DND-41 (cell line): ENCODE data around the gene KY.

Source experiments
- ATAC-seq: fragments of 200-7000 bp; cut with Tn5 transposase; 3 replicates; pipeline ENCODE4 v1.9.1; 2021; ENCODE audit warnings: low read depth; ENCODE audit not compliant: insufficient read depth
- DNase-seq: peaks from one replicate; pipeline ENCODE4 v3.0.0-alpha.2; 2020
- H2AFZ ChIP-seq: 2 replicates; pipeline ENCODE4 v1.6.0; 2012; ENCODE audit warnings: low read depth, low read length
- H3K27ac ChIP-seq: 2 replicates; pipeline ENCODE4 v1.5.1; 2012; ENCODE audit warnings: low read length, inconsistent platforms
- H3K27me3 ChIP-seq: fragments of 200-600 bp; sonication (generic); 2 replicates; pipeline ENCODE4 v1.6.0; 2012; ENCODE audit warnings: low read length, mild to moderate bottlenecking, inconsistent platforms; ENCODE audit not compliant: insufficient read depth, poor library complexity
- H3K36me3 ChIP-seq: 2 replicates; pipeline ENCODE4 v1.5.1; 2012; ENCODE audit warnings: low read length, inconsistent platforms; ENCODE audit not compliant: insufficient read depth
- H3K4me1 ChIP-seq: 2 replicates; pipeline ENCODE4 v1.5.1; 2012; ENCODE audit warnings: mild to moderate bottlenecking, low read length; ENCODE audit not compliant: insufficient read depth
- H3K4me2 ChIP-seq: 2 replicates; pipeline ENCODE4 v1.6.0; 2012; ENCODE audit warnings: mild to moderate bottlenecking, moderate library complexity, low read length, inconsistent platforms; ENCODE audit not compliant: insufficient read depth
- H3K4me3 ChIP-seq, 2 experiments: fragments of 200-600 bp in 1 of 2; shearing (Covaris generic) in 1 of 2; 2 replicates each; pipeline ENCODE4 v1.5.1; 2012 to 2016; ENCODE audit warnings: inconsistent platforms in 2 of 2, low read length in 2 of 2, mild to moderate bottlenecking in 2 of 2, low read depth in 1 of 2, moderate library complexity in 1 of 2
- H3K79me2 ChIP-seq: 2 replicates; pipeline ENCODE4 v1.6.0; 2012; ENCODE audit warnings: low read length, inconsistent platforms; ENCODE audit not compliant: insufficient read depth
- H3K9ac ChIP-seq: 2 replicates; pipeline ENCODE4 v1.6.0; 2012; ENCODE audit warnings: low read depth, mild to moderate bottlenecking, inconsistent platforms, low read length, moderate library complexity
- H3K9me3 ChIP-seq: 2 replicates; pipeline ENCODE4 v1.5.1; 2012; ENCODE audit warnings: low read length, moderate library complexity, mild to moderate bottlenecking, inconsistent platforms; ENCODE audit not compliant: insufficient read depth, severe bottlenecking
- H4K20me1 ChIP-seq: 2 replicates; pipeline ENCODE4 v1.6.0; 2012; ENCODE audit warnings: low read length; ENCODE audit not compliant: insufficient read depth
- EZH2 ChIP-seq: IDR thresholded peaks from 3 replicates; pipeline ENCODE4 v1.6.1; 2012; ENCODE audit warnings: borderline replicate concordance, low read depth, mild to moderate bottlenecking, moderate library complexity, low read length, inconsistent platforms; ENCODE audit not compliant: severe bottlenecking
- TF ChIP-seq, protein P1 (sequence below): IDR thresholded peaks from 2 replicates; pipeline ENCODE4 v1.5.1; 2012; ENCODE audit warnings: borderline replicate concordance, low read length, moderate library complexity, mild to moderate bottlenecking; ENCODE audit not compliant: poor library complexity, severe bottlenecking; ENCODE audit errors: extremely low read depth

KY gene

DNA sequence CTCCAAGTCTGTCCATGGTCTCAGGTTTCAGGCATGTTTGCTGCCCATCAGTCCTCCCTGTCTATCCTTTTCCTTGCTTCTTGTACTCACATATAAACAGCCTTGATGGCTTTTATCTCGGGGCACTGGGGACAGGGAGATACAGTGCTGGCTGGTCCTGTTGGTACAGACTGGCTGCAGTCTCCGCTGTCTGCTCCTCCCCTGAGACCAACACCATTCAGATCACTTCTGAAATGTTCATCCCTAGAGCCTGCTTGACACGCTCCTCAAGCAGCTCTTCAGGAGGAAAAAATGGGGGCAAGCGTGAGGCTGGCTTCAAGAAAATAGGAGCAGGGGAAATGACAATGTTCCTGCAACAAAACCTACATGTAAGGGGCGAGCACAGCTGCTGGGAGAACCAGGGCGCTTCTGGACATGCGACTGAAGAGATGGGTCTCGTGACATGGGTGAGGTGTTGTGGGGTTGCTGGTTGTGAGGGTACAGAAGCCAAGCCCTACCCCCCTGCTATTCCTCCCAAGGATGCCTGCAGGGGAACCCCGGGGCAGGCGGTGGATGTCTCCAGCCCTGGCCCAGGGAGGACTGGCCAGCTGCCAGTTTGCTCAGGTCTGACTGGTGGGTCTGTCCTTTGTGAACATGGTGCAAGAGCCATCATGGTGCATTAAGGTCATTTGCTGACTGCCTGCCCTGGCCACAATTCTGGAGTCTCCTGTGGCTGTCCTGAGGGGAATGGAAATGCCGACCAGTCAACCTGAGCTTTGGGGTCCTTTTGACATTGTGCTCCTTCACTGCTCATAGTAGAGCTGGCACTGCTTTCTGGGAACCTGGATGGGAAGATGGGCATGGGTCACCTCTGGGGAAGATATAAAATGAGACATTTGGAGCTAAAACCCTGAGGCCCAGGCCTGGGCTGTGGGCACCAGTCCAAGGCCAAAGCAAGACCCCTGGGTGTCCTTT lies 40.1 kb downstream of the KY start:
- Histone ChIP-seq H2AFZ (no peak overlapping the region), H3K27ac (no peak overlapping the region), H3K9me3 (no peaks in the 10 kb centered on the region), H3K79me2 (no peaks in the 10 kb centered on the region), H3K4me3 (no peak overlapping the region), H3K9ac (no peak overlapping the region), H3K4me1 (no peaks in the 10 kb centered on the region), H3K36me3 (no peaks in the 10 kb centered on the region), H4K20me1 (no peaks in the 10 kb centered on the region), H3K4me2 (no peak overlapping the region), H3K27me3 (peaks cover 8% of the 10 kb centered on the region)
- TF ChIP-seq EZH2, result no peak
- TF ChIP-seq, protein P1, sequence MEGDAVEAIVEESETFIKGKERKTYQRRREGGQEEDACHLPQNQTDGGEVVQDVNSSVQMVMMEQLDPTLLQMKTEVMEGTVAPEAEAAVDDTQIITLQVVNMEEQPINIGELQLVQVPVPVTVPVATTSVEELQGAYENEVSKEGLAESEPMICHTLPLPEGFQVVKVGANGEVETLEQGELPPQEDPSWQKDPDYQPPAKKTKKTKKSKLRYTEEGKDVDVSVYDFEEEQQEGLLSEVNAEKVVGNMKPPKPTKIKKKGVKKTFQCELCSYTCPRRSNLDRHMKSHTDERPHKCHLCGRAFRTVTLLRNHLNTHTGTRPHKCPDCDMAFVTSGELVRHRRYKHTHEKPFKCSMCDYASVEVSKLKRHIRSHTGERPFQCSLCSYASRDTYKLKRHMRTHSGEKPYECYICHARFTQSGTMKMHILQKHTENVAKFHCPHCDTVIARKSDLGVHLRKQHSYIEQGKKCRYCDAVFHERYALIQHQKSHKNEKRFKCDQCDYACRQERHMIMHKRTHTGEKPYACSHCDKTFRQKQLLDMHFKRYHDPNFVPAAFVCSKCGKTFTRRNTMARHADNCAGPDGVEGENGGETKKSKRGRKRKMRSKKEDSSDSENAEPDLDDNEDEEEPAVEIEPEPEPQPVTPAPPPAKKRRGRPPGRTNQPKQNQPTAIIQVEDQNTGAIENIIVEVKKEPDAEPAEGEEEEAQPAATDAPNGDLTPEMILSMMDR, result no peak
- ATAC-seq (no peak), DNase-seq (no peak)

DNA sequence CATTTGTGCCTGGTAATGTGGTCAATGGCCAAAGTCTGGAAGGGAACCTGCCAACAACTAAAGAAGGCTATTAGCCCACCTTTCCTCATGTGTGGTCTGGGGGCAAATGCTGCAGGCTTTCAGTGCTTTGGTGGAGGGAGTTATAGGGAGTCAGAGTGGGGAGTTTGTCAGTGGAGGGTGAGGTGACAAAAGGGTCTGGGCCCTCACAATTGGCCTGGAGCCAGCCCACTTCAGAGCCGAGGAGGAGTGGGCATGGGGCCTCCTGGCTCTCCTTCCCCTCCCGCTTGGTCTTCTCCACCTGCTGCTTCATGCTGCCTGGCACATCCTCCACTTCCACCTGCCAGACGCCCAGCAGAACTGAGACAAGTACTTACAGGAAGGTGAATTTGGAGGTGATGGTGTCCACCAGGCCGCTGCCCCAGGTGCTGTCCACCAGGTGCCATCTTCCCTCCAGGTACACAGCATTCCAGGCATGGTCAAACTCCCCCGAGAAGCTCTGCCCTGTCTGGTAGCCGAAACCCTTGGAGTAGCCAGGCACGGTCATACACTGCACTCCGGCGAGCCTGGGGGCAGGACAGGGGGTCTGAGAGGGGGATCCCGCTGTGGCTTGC lies 40.9 kb downstream of the KY start:
- Histone ChIP-seq H3K4me2 (no peak overlapping the region), H4K20me1 (no peaks in the 10 kb centered on the region), H3K4me3 (no peak overlapping the region), H3K4me1 (no peaks in the 10 kb centered on the region), H3K9me3 (no peaks in the 10 kb centered on the region), H3K27me3 (peaks cover 8% of the 10 kb centered on the region), H3K36me3 (no peaks in the 10 kb centered on the region), H2AFZ (no peak overlapping the region), H3K27ac (no peak overlapping the region), H3K9ac (no peak overlapping the region), H3K79me2 (no peaks in the 10 kb centered on the region)
- TF ChIP-seq EZH2, result no peak
- TF ChIP-seq, protein P1, result no peak
- no peak for ATAC-seq
- DNase-seq, result no peak

DNA sequence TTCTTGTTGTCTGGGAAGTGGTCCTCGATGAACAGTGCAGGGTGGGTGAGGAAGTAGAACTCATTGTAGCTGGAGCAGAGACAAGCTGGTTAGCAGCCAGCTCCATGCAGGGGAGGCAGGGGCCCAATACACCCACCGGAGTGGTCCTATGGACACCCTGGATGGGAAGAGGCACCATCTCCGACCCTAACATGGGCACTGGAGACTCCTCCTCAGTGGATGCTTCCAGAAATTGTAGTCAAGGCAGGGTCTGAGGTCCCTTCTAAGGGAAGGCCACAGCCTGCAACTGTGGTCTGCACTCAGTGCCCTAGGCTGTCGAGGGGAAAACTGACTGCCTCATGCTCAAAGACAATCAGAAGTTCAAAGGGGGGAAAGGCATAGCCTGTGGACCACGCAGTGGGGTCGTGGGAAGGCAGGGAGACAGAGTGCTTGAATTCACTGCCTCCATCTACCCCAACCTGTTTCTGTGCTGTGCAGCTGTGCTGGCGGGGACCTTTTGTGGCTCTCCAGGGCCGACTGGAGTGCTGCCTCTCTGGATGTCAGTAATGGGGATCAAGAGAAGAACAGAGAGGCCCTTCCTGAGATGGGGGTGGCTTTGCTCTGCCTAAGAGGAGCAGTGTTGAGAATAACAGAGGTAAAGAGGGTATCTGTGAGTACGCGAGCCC lies 41.9 kb downstream of the KY start:
- DNase-seq (no peak), ATAC-seq (no peak)
- no peak overlapping the region for H2AFZ ChIP-seq
- H3K27ac ChIP-seq, result no peak overlapping the region
- TF ChIP-seq, protein P1, result no peak
- no peaks in the 10 kb centered on the region for H3K9me3 ChIP-seq
- H3K36me3 ChIP-seq, result no peaks in the 10 kb centered on the region
- no peak overlapping the region for H3K4me3 ChIP-seq
- no peak overlapping the region for H3K9ac ChIP-seq
- H3K4me1 ChIP-seq, result no peaks in the 10 kb centered on the region
- H3K4me2 ChIP-seq, result no peak overlapping the region
- H3K79me2 ChIP-seq, result no peaks in the 10 kb centered on the region
- H4K20me1 ChIP-seq, result no peaks in the 10 kb centered on the region
- H3K27me3 ChIP-seq, result peaks cover 8% of the 10 kb centered on the region
